PC-9 (cell line): ENCODE data around the gene ZNF407.

Experiments
- CTCF ChIP-seq: fragments of 200-600 bp; sonication (generic); conservative IDR thresholded peaks from 2 replicates; pipeline ENCODE4 v1.6.1; 2017; ENCODE audit warnings: mixed run types, antibody characterized with exemption, mild to moderate bottlenecking, moderate library complexity
- EZH2 ChIP-seq: fragments of 200-600 bp; sonication (generic); IDR thresholded peaks from 2 replicates; pipeline ENCODE4 v1.8.0; 2017; ENCODE audit warnings: antibody characterized with exemption, low read depth

- no peak for TF ChIP-seq CTCF
- no peak for TF ChIP-seq EZH2
These were observed 492.7 kb downstream of the ZNF407 start for GRCh38 chr18:75090336-75090735.
